Raji (cell line): ENCODE measurements around the gene YIPF7.

Source experiments
- POLR2A ChIP-seq: IDR thresholded peaks from 2 replicates; pipeline ENCODE4 v1.6.1; 2011; ENCODE audit warnings: low read depth, low read length, control low read depth; ENCODE audit not compliant: insufficient read depth

YIPF7 gene

DNA sequence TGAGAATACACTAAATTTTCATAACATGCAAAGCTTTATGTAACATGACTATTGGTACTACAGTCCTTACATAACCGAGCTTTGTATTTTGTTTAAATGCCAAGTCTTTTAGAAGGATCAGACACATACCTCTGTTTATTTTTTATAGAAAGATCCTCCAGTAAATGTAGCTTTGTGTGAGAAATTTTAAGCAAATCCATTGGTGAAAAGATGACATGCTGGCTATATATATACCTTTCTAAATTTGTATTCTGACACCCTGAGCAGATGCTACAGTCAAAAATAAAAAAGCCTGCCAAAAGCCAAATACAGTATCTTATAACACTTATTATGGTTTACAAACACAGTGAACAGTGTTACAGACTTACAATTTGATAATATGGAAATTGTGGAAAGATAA lies at the start of gene YIPF7:
YIPF7 (minus strand) TSS at position 201 of the 400 bp plus-strand sequence. CDS start 1,525 bp downstream, outside the sequence.
- no peak for TF ChIP-seq POLR2A

DNA sequence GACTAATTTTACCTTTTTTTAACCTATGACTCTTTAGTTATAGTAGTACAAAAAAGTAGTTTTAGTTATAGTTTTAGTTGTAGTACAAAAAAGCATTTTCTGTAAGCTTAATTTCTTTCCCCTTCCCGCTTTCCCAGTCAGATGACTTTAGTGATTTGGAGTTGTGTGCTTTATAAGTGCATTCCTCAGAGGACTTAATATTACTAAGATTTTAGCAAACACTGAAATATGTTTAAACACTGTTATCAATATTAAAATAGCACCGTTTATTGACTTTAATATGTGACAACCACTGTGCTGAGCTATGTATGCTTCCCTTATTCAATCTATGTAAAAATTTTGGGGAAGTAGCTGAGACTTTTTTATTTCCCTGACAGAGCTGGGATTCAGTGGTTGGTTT lies 49.6 kb upstream of the YIPF7 start:
- TF ChIP-seq POLR2A = no peak

- TF ChIP-seq POLR2A = no peak
Measured at GRCh38 chr4:44700427-44700826, 49.0 kb upstream of the YIPF7 start.

- TF ChIP-seq POLR2A = no peak
Measured at GRCh38 chr4:44684648-44685047, 33.2 kb upstream of the YIPF7 start.

DNA sequence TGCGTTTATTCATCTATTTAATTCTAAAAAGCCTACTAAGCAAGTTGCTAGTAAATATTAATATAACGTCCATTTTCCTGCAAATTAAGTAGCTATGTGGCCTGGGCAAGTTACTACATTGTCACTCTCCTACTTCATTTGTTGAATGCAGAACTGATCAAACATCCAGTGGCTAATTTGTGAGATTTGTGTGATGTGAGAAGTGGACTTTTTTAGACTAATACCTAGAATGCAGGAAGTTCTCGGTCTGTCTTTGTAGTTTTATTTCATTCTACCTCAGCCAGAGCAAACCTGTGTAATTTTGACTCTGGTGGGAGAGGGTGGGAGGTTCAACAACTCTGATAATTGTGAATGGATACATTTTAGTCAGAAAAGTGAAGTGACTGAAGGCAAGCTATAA lies 27.6 kb upstream of the YIPF7 start:
- TF ChIP-seq POLR2A = no peak

GRCh38 chr4:44678094-44679041 lies 26.9 kb upstream of the YIPF7 start, which contains the start of gene GUF1:
Gene GUF1, plus strand, starts transcription at chr4:44678420. Its CDS starts 203 bp downstream, at chr4:44678623.
- TF ChIP-seq POLR2A = peak; percentile 95

DNA sequence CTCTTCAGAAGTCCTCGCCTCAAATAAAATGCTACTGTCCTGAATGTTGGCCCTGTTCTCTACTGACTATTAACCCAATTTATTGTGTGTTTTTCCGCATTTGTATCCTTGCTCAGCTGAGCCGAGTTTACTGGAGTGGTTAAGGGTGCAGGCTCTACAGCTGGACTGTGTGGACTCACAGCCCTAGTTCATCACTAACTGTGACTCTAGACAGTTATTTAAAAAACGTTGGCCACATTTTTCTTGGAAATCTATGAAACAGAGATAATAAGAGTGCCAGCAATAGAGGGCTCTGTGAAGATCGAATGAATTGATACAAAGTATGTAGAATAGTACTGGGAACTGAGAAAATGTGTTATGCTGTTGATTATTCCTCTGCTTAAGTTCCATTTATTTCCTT lies 23.9 kb upstream of the YIPF7 start:
- TF ChIP-seq POLR2A = no peak

GRCh38 chr4:44674471-44674870 lies 23.0 kb upstream of the YIPF7 start:
- no peak for TF ChIP-seq POLR2A

DNA sequence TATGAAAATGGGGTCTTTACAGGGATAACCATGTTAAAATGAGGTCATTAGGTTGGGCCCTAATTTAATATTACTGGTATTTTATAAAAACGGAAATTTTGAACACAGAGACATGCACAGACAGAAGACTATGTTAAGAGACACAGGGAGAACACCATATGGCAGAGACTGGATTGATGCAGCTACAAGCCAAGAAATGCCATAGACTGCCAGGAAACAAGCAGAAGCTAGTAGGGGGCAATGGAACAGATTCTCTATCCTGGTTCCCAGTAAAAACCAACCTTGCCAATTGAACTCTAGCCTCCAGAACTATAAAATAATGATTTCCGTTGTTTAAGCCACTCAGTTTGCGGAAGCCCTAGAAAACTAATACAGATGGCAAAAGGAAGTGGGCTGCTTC lies 20.2 kb upstream of the YIPF7 start:
- TF ChIP-seq POLR2A = no peak

DNA sequence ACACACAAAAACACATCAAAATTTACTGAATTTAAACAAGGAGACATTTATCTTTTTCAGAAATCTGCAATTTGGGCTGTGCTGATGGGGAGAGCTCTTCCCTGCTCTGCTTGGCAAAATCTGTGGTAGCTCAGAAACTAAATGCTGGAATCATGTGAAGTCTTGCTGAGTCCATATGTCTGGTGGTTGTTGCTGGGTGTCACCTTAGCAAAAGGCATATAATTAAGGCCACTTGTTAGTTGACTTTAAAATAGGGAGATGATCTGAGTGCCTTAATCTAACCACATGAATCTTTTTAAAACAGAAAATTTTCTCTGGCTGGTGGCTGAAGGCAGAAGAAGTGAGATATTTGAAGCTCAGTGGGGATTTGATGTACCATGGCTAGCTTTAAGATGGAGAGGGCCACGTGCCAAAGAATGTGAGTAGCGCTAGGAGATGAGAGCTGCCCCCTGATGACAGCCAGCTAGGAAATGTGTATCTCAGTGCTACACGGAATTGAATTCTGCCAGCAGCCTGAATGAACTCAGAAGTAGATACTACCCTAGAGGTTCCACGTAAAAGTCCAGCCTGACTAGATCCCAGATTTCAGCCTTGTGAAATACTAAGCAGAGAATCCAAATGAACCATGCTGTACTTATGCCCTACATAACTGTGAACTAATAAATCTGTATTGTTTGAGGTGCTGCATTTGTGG lies 19.2 kb upstream of the YIPF7 start:
- no peak for TF ChIP-seq POLR2A

DNA sequence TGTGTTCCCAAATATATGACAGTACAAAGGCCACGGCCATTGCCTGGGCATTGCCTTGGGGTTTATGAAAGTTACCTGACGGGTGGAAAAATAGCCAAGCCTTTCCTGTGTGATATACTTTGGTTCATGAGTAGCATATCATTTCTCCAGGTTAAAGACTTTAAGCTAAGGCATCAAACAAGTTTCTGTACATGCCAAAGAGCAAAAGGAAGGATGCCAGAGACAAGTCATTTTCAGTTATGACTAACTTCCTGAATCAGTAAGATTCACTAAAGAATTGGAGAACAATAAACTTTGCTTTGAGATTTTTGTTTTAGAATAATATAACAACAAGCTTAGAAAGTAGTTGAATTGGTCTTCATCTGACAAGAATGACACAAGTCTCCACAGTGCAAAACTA lies 17.1 kb upstream of the YIPF7 start:
- TF ChIP-seq POLR2A = no peak

DNA sequence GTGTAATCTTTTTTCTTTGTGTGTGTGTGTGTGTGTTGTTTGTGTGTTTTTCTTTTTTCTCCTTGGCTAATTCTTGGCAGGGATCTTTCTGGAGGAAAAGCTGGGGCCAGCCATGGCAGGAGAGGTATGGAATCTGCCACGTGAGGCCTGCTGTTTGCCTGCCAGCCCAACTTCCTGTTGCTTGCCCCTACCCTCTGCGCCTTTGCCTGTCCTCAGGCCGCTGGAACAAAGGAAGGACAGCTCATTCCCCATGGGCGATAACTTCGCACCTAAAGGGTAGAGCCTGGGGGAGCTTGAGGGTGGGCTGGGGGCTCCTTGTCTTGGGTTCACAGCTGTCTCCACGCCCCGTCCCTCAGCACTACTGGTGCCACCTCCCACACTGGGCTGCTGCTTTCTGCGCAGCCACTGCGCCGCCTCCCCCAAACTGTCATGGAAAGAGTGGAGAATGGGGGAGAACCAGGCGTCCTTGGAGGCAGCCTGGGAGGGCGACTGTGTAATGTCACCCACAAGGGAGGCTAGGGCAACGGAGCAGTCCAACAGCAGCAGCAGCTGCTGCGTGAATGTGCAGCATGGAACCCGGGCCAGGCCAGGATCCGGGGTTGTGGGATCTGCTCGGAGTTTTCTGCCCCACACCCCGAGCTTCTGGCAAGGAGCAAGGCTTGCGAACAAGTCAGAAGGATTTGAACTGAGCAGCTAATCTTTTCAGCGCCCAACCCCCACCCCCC lies 12.3 kb upstream of the YIPF7 start:
- TF ChIP-seq POLR2A = no peak

DNA sequence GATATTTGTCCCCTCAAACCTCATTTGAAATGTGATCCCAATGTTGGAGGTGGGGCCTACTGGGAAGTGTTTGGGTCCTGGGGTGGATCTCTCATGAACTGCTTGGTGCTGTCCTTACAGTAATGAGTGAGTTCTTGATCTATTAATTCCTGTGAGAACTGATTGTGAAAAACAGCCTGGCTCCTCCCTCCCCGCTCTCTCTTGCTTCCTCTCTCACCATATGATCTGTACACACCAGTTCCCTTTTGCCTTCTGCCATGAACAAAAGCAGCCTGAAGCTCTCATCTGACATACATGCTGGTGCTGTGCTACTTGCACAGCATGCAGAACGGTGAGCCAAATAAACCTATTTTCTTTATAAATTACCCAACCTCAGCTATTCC lies 11.2 kb upstream of the YIPF7 start:
- TF ChIP-seq POLR2A = no peak

GRCh38 chr4:44661940-44662622 lies 10.7 kb upstream of the YIPF7 start:
- no peak for TF ChIP-seq POLR2A

- no peak for TF ChIP-seq POLR2A
Measured at GRCh38 chr4:44660396-44660795, 9.0 kb upstream of the YIPF7 start.
